ENCODE results near the gene LIPI. TPM values are rescaled to one million over a fixed set of nuclear protein-coding genes. Genes with fewer than 3 reads are reported as not detected.
"Not testable (repeated sequence)": the region's sequence is repeated elsewhere in the genome, so short reads cannot be mapped to it uniquely, and the experiment has no call there.

Gene LIPI
- polyA plus RNA-seq, 1 donor (not counting 4 experiments of a cell fraction or from before 2014, with no cell fraction given): not detected

GRCh38 chr21:14114251-14114650 lies 96.5 kb downstream of the LIPI start:
- H3K36me3 ChIP-seq (ENCODE audit: control insufficient read depth in 2 of 2, extremely low read depth in 1 of 2, insufficient read depth in 2 of 2, low read length in 2 of 2): no peaks in the 10 kb centered on the region
- dilution Hi-C loops (cut with MboI; ENCODE audit: extremely low pct_ligation_motif_present, low sequenced_read_pairs): no loop called here
- H3K4me3 ChIP-seq (ENCODE audit: control insufficient read depth in 2 of 3, extremely low read depth in 1 of 3, insufficient read depth in 2 of 3, low read depth in 1 of 3, low read length in 3 of 3): no peak overlapping the region
- H4K20me1 ChIP-seq (ENCODE audit: control insufficient read depth, extremely low read depth, insufficient read depth, low read length): no peaks in the 10 kb centered on the region
- FAIRE-seq (no peak), DNase-seq (ENCODE audit: low read depth, low spot score) (no peak)
- TF ChIP-seq CTCF (optimal IDR thresholded peaks at IDR 0.05 in 1 of 3, IDR thresholded peaks at IDR 0.05 in 1 of 3, conservative IDR thresholded peaks at IDR 0.05 in 1 of 3; ENCODE audit: extremely low read depth in 1 of 3, insufficient read depth in 2 of 3, low read length in 3 of 3) (no peak), EZH2 (IDR thresholded peaks at IDR 0.05; ENCODE audit: low read length) (no peak)
- H3K4me2 ChIP-seq (ENCODE audit: control insufficient read depth, extremely low read depth, insufficient read depth, low read depth, low read length): no peak overlapping the region
- no peak overlapping the region for H2AFZ ChIP-seq (ENCODE audit: control insufficient read depth, low read length)
- no peak overlapping the region for H3K9ac ChIP-seq (ENCODE audit: control insufficient read depth, extremely low read depth, insufficient read depth, low read length)
- no peaks in the 10 kb centered on the region for H3K9me3 ChIP-seq (ENCODE audit: control insufficient read depth, low read depth, low read length)
- no peak overlapping the region for H3K27ac ChIP-seq (ENCODE audit: control insufficient read depth, insufficient read depth, low read length)
- H3K79me2 ChIP-seq (ENCODE audit: control insufficient read depth, insufficient read depth, low read length): no peaks in the 10 kb centered on the region
- H3K4me1 ChIP-seq (ENCODE audit: control insufficient read depth, extremely low read depth, insufficient read depth, low read length): no peaks in the 10 kb centered on the region
- no peaks in the 10 kb centered on the region for H3K9me1 ChIP-seq (ENCODE audit: control insufficient read depth, extremely low read depth, insufficient read depth, low read length)
- no peaks in the 10 kb centered on the region for H3K27me3 ChIP-seq (ENCODE audit: control insufficient read depth, extremely low read depth, insufficient read depth, low read length)

GRCh38 chr21:14104564-14104963 lies 106.2 kb downstream of the LIPI start:
- H3K27ac ChIP-seq (ENCODE audit: control insufficient read depth, insufficient read depth, low read length); H3K4me1 ChIP-seq (ENCODE audit: control insufficient read depth, extremely low read depth, insufficient read depth, low read length); dilution Hi-C loops (cut with MboI; ENCODE audit: extremely low pct_ligation_motif_present, low sequenced_read_pairs); H3K9me3 ChIP-seq (ENCODE audit: control insufficient read depth, low read depth, low read length); H4K20me1 ChIP-seq (ENCODE audit: control insufficient read depth, extremely low read depth, insufficient read depth, low read length); H3K36me3 ChIP-seq (ENCODE audit: control insufficient read depth in 2 of 2, extremely low read depth in 1 of 2, insufficient read depth in 2 of 2, low read length in 2 of 2); H3K4me3 ChIP-seq (ENCODE audit: control insufficient read depth in 2 of 3, extremely low read depth in 1 of 3, insufficient read depth in 2 of 3, low read depth in 1 of 3, low read length in 3 of 3); H3K4me2 ChIP-seq (ENCODE audit: control insufficient read depth, extremely low read depth, insufficient read depth, low read depth, low read length); FAIRE-seq; H3K27me3 ChIP-seq (ENCODE audit: control insufficient read depth, extremely low read depth, insufficient read depth, low read length); H3K79me2 ChIP-seq (ENCODE audit: control insufficient read depth, insufficient read depth, low read length); DNase-seq (ENCODE audit: low read depth, low spot score); H2AFZ ChIP-seq (ENCODE audit: control insufficient read depth, low read length); H3K9me1 ChIP-seq (ENCODE audit: control insufficient read depth, extremely low read depth, insufficient read depth, low read length); H3K9ac ChIP-seq (ENCODE audit: control insufficient read depth, extremely low read depth, insufficient read depth, low read length): not testable (repeated sequence)

- Histone ChIP-seq H3K4me2 (ENCODE audit: control insufficient read depth, extremely low read depth, insufficient read depth, low read depth, low read length) (no peak overlapping the region), H3K9me1 (ENCODE audit: control insufficient read depth, extremely low read depth, insufficient read depth, low read length) (no peaks in the 10 kb centered on the region), H3K9me3 (ENCODE audit: control insufficient read depth, low read depth, low read length) (no peaks in the 10 kb centered on the region), H3K4me1 (ENCODE audit: control insufficient read depth, extremely low read depth, insufficient read depth, low read length) (no peaks in the 10 kb centered on the region), H2AFZ (ENCODE audit: control insufficient read depth, low read length) (no peak overlapping the region), H3K27me3 (ENCODE audit: control insufficient read depth, extremely low read depth, insufficient read depth, low read length) (no peaks in the 10 kb centered on the region), H3K36me3 (ENCODE audit: control insufficient read depth in 2 of 2, extremely low read depth in 1 of 2, insufficient read depth in 2 of 2, low read length in 2 of 2) (no peaks in the 10 kb centered on the region), H3K9ac (ENCODE audit: control insufficient read depth, extremely low read depth, insufficient read depth, low read length) (no peak overlapping the region), H3K27ac (ENCODE audit: control insufficient read depth, insufficient read depth, low read length) (no peak overlapping the region), H4K20me1 (ENCODE audit: control insufficient read depth, extremely low read depth, insufficient read depth, low read length) (no peaks in the 10 kb centered on the region), H3K4me3 (ENCODE audit: control insufficient read depth in 2 of 3, extremely low read depth in 1 of 3, insufficient read depth in 2 of 3, low read depth in 1 of 3, low read length in 3 of 3) (no peak overlapping the region), H3K79me2 (ENCODE audit: control insufficient read depth, insufficient read depth, low read length) (no peaks in the 10 kb centered on the region)
- no peak for DNase-seq (ENCODE audit: low read depth, low spot score)
- TF ChIP-seq EZH2 (IDR thresholded peaks at IDR 0.05; ENCODE audit: low read length): no peak
- TF ChIP-seq CTCF (optimal IDR thresholded peaks at IDR 0.05 in 1 of 3, IDR thresholded peaks at IDR 0.05 in 1 of 3, conservative IDR thresholded peaks at IDR 0.05 in 1 of 3; ENCODE audit: extremely low read depth in 1 of 3, insufficient read depth in 2 of 3, low read length in 3 of 3): no peak
- dilution Hi-C loops (cut with MboI; ENCODE audit: extremely low pct_ligation_motif_present, low sequenced_read_pairs): no loop called here
- FAIRE-seq: no peak
Measured at GRCh38 chr21:14099570-14099969, 111.2 kb downstream of the LIPI start.
